GM19035 (cell line): ENCODE data around the gene SETD5.

Experiments
- ATAC-seq: cut with Tn5 transposase; IDR thresholded peaks from one replicate; pipeline ENCODE4 v1.9.1; 2021; ENCODE audit not compliant: unreplicated experiment

Gene SETD5

GRCh38 chr3:9512456-9513045 is 115.1 kb downstream of the SETD5 start:
- no peak for ATAC-seq

GRCh38 chr3:9514306-9514705 is 116.9 kb downstream of the SETD5 start:
- ATAC-seq: no peak

GRCh38 chr3:9514956-9515355 is 117.5 kb downstream of the SETD5 start:
- no peak for ATAC-seq

- no peak for ATAC-seq
These were observed 127.7 kb downstream of the SETD5 start for GRCh38 chr3:9525078-9525477.
